Fibroblast of upper back skin (primary cell): ENCODE measurements around the gene HK1.
"Not testable (repeated sequence)": the region's sequence is repeated elsewhere in the genome, so short reads cannot be mapped to it uniquely, and the experiment has no call there.

Source experiments
- DNase-seq: peaks from one replicate; pipeline ENCODE4 v3.0.0-alpha.2; 2013

Gene HK1

DNA sequence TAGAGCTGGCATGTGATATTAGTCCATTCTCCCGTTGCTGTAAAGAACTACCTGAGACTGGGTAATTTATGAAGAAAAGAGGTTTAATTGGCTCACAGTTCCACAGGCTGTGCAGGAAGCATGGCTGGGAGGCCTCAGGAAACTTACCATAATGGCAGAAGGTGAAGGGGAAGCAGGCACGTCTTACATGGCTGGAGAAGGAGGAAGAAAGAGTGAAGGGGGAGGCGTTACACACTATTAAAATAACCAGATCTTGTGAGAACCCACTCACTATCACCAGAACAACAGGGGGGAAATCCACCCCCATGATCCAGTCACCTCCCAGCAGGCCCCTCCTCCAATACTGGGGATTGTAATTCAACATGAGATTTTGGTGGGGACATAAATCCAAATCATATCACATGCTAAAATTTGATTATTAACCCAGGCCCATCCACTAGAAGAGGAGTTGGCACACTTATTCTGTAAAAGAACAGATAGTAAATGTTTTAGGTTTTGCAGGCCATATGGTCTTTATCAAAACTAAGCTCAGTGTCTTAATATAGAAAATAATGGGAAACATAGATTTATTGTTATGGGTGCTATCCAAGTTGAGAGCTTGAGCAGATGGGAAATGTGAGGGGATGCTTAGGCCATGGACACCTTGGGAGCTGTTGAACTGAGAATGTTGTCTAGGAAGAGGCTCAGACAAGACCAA is 18.6 kb upstream of the HK1 start:
- DNase-seq, result no peak

DNA sequence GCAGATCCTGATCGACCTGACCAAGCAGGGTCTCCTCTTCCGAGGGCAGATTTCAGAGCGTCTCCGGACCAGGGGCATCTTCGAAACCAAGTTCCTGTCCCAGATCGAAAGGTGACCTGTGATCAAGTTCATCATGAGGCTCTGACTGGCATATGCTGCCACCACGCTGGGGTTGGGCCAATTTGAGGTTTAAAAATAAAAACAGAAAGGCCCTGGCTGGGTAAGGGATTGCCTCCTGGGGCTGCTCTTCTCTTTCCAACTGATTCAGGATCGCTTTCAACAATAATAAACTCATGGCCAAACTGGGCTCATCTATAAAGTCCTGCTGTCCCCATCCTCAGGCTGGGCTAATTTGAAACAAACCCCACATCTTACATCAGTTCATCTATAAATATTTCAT is 17.1 kb upstream of the HK1 start:
- DNase-seq, result no peak

- DNase-seq, result no peak
Measured at GRCh38 chr10:69262292-69262751, 16.0 kb upstream of the HK1 start.

GRCh38 chr10:69265521-69265920 is 12.8 kb upstream of the HK1 start:
- DNase-seq, result no peak

GRCh38 chr10:69268761-69269416 is 9.4 kb upstream of the HK1 start:
- DNase-seq, result peak; percentile 9

DNA sequence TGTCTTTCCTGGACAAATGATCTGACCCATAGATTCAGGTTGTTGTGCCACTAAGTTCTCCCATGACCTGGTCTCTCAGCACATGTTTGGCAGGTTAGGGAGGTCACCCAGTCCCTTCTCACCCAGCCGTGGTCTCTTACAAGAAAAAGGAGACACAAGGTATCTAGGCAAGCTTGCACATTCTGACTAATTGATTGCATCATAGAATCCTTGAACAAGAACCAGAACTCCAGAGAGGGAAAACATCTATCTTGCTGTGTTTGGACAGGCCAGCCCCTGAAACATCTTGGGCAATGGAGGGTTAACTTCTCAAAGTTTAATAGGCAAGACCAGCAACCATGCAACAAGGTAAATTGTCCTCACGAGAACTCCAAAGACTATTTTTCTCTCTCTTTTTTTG is 8.5 kb upstream of the HK1 start:
- peak; percentile 58 for DNase-seq

GRCh38 chr10:69270990-69271389 is 7.3 kb upstream of the HK1 start:
- no peak for DNase-seq

- DNase-seq, result no peak
Measured at GRCh38 chr10:69272624-69273023, 5.7 kb upstream of the HK1 start.

DNA sequence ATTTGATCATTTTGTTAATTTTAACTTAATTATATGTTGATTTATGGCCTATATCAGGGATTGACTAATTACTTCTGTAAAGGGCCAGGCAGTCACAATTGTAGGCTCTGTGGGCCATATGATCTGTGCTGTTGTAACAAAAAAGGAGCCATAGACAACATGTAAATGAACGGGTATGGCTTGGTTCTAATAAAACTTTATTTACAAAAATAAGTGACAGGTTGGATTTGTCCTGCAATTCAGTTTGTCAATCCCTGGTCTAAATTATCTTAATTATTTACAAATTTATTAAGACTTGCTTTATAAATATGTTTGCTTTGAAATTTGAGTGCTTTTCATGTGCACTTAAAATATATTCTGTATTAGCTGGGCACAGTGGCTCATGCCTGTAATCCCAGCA is 2.9 kb upstream of the HK1 start:
- DNase-seq, result no peak

- no peak for DNase-seq
Measured at GRCh38 chr10:69276503-69276902, 1.8 kb upstream of the HK1 start.

- no peak for DNase-seq
Measured at GRCh38 chr10:69279110-69279509, 814 bp downstream of the HK1 start.

DNA sequence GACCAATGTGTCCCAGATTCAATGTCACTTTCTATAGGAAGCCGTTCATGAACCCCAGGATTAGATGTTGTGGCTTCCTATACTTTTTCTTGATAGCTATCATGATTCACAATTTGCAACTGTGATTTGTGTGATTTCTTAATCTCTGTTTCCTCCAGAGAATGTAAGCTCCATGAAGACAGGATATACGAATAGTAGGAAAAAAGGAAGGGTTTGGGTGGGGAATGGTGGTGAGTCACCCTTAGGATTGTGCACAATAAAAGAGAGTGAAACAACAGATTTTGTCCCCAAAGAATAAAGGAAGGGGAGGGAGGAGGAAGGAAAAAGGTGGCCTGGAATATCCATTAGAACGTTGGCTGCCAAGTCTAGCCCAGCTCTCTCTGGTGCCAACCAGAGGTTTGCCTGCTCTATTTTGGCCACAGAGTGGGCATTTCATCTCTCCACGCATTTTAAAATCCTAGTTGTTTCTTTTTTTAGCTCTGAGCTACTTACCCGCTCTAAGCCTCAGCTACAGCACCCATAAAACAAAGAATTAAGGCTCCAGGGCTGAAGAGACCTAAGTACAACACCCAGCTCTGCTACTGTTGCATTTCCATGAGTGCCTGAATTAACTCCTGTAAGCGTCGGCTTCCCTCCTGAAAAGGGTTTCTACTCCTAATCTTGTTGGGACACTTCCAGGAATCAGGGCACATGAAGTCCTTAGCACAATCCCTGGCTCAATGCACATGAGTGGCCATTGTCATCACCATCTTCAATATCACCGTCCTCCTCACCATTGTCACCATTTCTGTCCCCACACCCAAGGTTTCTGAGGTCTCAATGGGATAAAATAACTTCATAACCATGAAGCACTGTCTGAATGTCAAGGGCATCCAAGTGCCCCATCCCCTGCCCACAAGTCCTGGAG is 3.5 kb downstream of the HK1 start:
- DNase-seq, result no peak

- DNase-seq, result not testable (repeated sequence)
Measured at GRCh38 chr10:69284402-69284801, 6.1 kb downstream of the HK1 start.

DNA sequence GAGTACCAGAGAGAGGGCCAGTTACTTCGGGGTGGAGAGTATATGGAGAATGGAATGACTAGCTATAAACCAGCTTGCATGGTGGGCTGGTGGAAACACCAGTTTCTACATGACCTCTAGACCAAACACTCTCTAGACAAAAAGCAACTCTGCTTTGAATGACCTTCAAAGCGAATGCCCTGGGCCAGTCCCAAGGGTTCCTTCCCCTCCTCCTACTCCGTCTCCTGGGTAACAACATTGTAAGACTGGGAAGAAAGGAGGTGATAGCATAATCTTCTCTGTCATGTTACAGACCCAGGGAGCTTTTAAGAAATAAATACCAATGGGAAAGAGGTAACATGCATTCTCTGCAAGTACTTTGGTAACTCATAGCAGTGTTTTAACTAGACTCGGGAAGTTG is 7.4 kb downstream of the HK1 start:
- no peak for DNase-seq

- DNase-seq, result no peak
Measured at GRCh38 chr10:69287181-69287580, 8.9 kb downstream of the HK1 start.

GRCh38 chr10:69290993-69291392 is 12.7 kb downstream of the HK1 start:
- no peak for DNase-seq

- DNase-seq, result no peak
Measured at GRCh38 chr10:69292459-69292858, 14.2 kb downstream of the HK1 start.

GRCh38 chr10:69295027-69295636 is 16.8 kb downstream of the HK1 start:
- DNase-seq, result no peak

GRCh38 chr10:69303632-69304051 is 25.3 kb downstream of the HK1 start:
- DNase-seq, result peak; percentile 30

DNA sequence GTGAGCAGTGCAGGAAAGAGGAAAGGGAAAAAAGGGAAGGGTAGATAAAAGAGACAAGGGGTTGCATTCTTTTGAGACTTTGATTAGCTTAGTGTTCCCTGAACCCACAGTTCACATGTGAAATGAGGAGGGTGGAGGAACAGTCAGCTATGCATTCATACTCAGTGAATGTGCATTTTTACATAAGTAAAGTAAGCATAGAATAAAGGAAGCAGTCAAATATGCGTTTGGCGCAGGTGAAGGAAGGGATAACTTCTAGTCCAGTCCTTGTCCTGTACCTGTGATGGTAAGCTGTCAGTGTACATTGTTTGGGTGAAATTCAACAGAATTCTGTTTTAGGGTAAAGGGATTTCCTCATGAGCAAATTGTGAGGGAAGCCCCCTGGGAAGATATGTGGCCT is 28.1 kb downstream of the HK1 start:
- no peak for DNase-seq

DNA sequence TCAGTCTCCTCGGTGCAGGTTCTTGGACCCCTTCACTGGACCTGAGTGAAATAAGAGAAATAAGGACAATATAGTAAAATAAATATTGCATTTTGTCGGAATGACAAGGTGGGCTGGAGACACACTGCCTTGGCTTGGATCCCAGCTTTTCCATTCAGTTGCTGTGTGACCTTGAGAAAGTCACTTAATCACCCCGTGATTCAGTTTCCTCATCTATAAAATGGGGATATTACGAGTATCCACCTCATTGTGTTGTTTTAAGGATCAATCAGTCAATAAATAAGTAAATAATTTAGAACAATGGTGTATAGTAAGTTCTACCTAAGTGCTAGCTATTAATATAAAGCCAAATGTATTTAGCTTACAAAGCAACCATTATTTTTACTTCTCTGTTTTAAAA is 29.1 kb downstream of the HK1 start:
- no peak for DNase-seq

GRCh38 chr10:69308304-69308703 is 30.0 kb downstream of the HK1 start:
- DNase-seq, result not testable (repeated sequence)

DNA sequence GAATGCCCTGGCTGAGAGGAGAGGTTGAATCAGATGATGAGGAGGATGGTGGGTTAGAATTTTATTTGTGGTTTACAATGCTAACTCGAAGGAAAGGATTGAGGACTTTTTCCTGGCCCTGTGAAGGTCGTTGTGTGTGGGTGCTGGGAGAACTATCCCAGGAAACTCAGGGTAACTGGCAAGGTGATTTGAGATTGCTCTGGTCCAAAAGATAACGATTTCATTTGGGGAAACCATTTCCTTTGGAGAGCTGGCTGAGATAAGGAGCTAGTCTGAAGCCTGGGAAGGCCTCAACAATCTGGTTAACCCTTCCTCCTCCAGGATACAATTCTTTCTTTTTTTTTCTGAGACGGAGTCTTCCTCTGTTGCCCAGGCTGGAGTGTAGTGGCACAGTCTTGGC is 33.0 kb downstream of the HK1 start:
- DNase-seq, result no peak
